HepG2 (cell line): Measurements from ENCODE around the gene KAZN.

Source experiments
- HOMEZ ChIP-seq: IDR thresholded peaks from 2 replicates; pipeline ENCODE4 v1.6.1; 2016; ENCODE audit warnings: low read depth
- JARID2 ChIP-seq: sonication (generic); formaldehyde crosslinking; IDR thresholded peaks from 2 replicates; pipeline ENCODE4 v1.8.1; 2023; ENCODE audit warnings: missing genetic modification reagents, inconsistent platforms; ENCODE audit not compliant: insufficient replicate concordance

DNA sequence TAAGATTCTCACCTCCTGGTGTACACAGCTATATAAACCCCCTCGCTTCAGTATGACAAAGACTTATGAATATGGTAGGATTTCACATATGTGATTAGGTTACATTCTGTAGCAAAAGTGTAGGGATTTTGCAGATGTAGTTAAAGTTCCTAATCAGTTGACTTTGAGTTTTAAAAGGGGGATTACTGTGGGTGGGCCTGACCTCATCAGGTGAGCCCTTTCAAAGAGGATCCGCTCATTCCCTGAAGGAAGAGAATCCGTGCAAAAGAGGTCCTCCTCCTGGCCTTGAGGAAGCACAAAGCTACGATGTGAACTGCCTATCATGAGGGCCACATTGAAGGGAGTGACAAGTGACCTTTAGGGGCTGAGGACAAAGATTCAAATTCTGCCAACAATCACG lies 30.6 kb upstream of the KAZN start:
- no peak for TF ChIP-seq HOMEZ
- no peak for TF ChIP-seq JARID2 (CRISPR knock-in tag)
